WTC11 (cell line): Measurements from ENCODE around the gene ARMH1. TPM values are rescaled to one million over a fixed set of nuclear protein-coding genes. Genes with fewer than 3 reads are reported as not detected.

ENCODE experiments used
- ATAC-seq: fragments of 200-7000 bp; cut with Tn5 transposase; 2 replicates; pipeline ENCODE4 v1.10.0; 2021; ENCODE audit warnings: mild to moderate bottlenecking, moderate library complexity
- CTCF ChIA-PET: fragments of 300-600 bp; sonication (Branson Sonifier 250); formaldehyde crosslinking; loops from one replicate; lab custom pipeline; 2021; ENCODE audit warnings: antibody characterized with exemption; lab: Charles Lee
- POLR2A ChIA-PET: fragments of 350-600 bp; sonication (Branson Sonifier 250); formaldehyde crosslinking; loops from one replicate; lab custom pipeline; 2021; ENCODE audit warnings: antibody characterized with exemption; lab: Charles Lee
- DNase-seq: peaks from one replicate; pipeline ENCODE4 v3.0.0; 2021; ENCODE audit warnings: low spot score
- H3K27ac Mint-ChIP-seq: 2 replicates; pipeline ENCODE4 v1.8.0; 2021; ENCODE audit warnings: mixed read lengths
- H3K27me3 Mint-ChIP-seq: 2 replicates; pipeline ENCODE4 v1.8.0; 2021; ENCODE audit warnings: low read depth, mild to moderate bottlenecking, moderate library complexity, mixed read lengths
- H3K36me3 Mint-ChIP-seq: 2 replicates; pipeline ENCODE4 v1.8.0; 2021; ENCODE audit warnings: mixed read lengths
- H3K4me1 Mint-ChIP-seq: 2 replicates; pipeline ENCODE4 v1.8.0; 2022; ENCODE audit warnings: mixed read lengths
- H3K4me3 Mint-ChIP-seq: 2 replicates; pipeline ENCODE4 v1.8.0; 2021; ENCODE audit warnings: mild to moderate bottlenecking, moderate library complexity, mixed read lengths
- H3K9me3 Mint-ChIP-seq: 2 replicates; pipeline ENCODE4 v1.8.0; 2021; ENCODE audit warnings: mixed read lengths
- ATF2 ChIP-seq: sonication (generic); formaldehyde crosslinking; IDR thresholded peaks from 2 replicates; pipeline ENCODE4 v1.8.1; 2022; ENCODE audit warnings: low read depth, missing genetic modification reagents, borderline replicate concordance
- ATF3 ChIP-seq: sonication (generic); formaldehyde crosslinking; conservative IDR thresholded peaks from 2 replicates; pipeline ENCODE4 v1.8.1; 2022; ENCODE audit warnings: mild to moderate bottlenecking, missing genetic modification reagents
- CREM ChIP-seq: sonication (generic); formaldehyde crosslinking; IDR thresholded peaks from 2 replicates; pipeline ENCODE4 v1.8.1; 2022; ENCODE audit warnings: mild to moderate bottlenecking, missing genetic modification reagents, moderate library complexity
- E2F4 ChIP-seq: sonication (generic); formaldehyde crosslinking; IDR thresholded peaks from 2 replicates; pipeline ENCODE4 v1.8.1; 2022; ENCODE audit warnings: low read depth, mild to moderate bottlenecking, moderate library complexity, missing genetic modification reagents, borderline replicate concordance
- FOXK1 ChIP-seq: sonication (generic); formaldehyde crosslinking; IDR thresholded peaks from 2 replicates; pipeline ENCODE4 v1.8.0; 2022; ENCODE audit warnings: mild to moderate bottlenecking, moderate library complexity, missing genetic modification reagents
- HMGA2 ChIP-seq: fragments of 250-450 bp; sonication (Bioruptor Pico); IDR thresholded peaks from 2 replicates; pipeline ENCODE4 v1.4.0; 2021; ENCODE audit warnings: mild to moderate bottlenecking, moderate library complexity
- HMGXB4 ChIP-seq: sonication (generic); formaldehyde crosslinking; IDR thresholded peaks from 2 replicates; pipeline ENCODE4 v1.8.1; 2023; ENCODE audit warnings: mild to moderate bottlenecking, moderate library complexity, missing genetic modification reagents
- JAZF1 ChIP-seq: fragments of 250-450 bp; sonication (Bioruptor Pico); IDR thresholded peaks from 2 replicates; pipeline ENCODE4 v1.9.0; 2021; ENCODE audit warnings: moderate library complexity, mild to moderate bottlenecking, inconsistent platforms
- JUN ChIP-seq: sonication (generic); formaldehyde crosslinking; IDR thresholded peaks from 2 replicates; pipeline ENCODE4 v1.8.0; 2023; ENCODE audit warnings: mild to moderate bottlenecking, missing genetic modification reagents
- KAT7 ChIP-seq: sonication (generic); formaldehyde crosslinking; IDR thresholded peaks from 2 replicates; pipeline ENCODE4 v1.8.1; 2023; ENCODE audit warnings: missing genetic modification reagents, mild to moderate bottlenecking, borderline replicate concordance
- MAX ChIP-seq: sonication (generic); formaldehyde crosslinking; IDR thresholded peaks from 2 replicates; pipeline ENCODE4 v1.8.0; 2022; ENCODE audit warnings: mild to moderate bottlenecking, missing genetic modification reagents
- MLX ChIP-seq: sonication (generic); formaldehyde crosslinking; IDR thresholded peaks from 2 replicates; pipeline ENCODE4 v1.8.1; 2023; ENCODE audit warnings: mild to moderate bottlenecking, missing genetic modification reagents, moderate library complexity
- NR2C2 ChIP-seq: sonication (generic); formaldehyde crosslinking; IDR thresholded peaks from 2 replicates; pipeline ENCODE4 v1.8.0; 2022; ENCODE audit warnings: mild to moderate bottlenecking, missing genetic modification reagents
- NR3C1 ChIP-seq: sonication (generic); formaldehyde crosslinking; conservative IDR thresholded peaks from 2 replicates; pipeline ENCODE4 v1.8.1; 2023; ENCODE audit warnings: low read depth, mild to moderate bottlenecking, missing genetic modification reagents
- PREB ChIP-seq: sonication (generic); formaldehyde crosslinking; IDR thresholded peaks from 2 replicates; pipeline ENCODE4 v1.8.1; 2022; ENCODE audit warnings: mild to moderate bottlenecking, missing genetic modification reagents, moderate library complexity, borderline replicate concordance
- PRRX2 ChIP-seq: fragments of 250-450 bp; sonication (Bioruptor Pico); IDR thresholded peaks from 2 replicates; pipeline ENCODE4 v1.8.0; 2021; ENCODE audit warnings: mild to moderate bottlenecking
- RELA ChIP-seq: sonication (generic); formaldehyde crosslinking; IDR thresholded peaks from 2 replicates; pipeline ENCODE4 v1.8.1; 2022; ENCODE audit warnings: missing genetic modification reagents, mild to moderate bottlenecking, borderline replicate concordance
- RORB ChIP-seq: fragments of 250-450 bp; sonication (Bioruptor Pico); IDR thresholded peaks from 2 replicates; pipeline ENCODE4 v1.9.0; 2021; ENCODE audit warnings: mild to moderate bottlenecking
- SP1 ChIP-seq: sonication (generic); formaldehyde crosslinking; conservative IDR thresholded peaks from 2 replicates; pipeline ENCODE4 v1.8.1; 2022; ENCODE audit warnings: missing genetic modification reagents
- USF1 ChIP-seq: sonication (generic); formaldehyde crosslinking; IDR thresholded peaks from 2 replicates; pipeline ENCODE4 v1.8.0; 2022; ENCODE audit warnings: mild to moderate bottlenecking, missing genetic modification reagents
- ZBTB21 ChIP-seq: sonication (generic); formaldehyde crosslinking; IDR thresholded peaks from 2 replicates; pipeline ENCODE4 v1.8.1; 2023; ENCODE audit warnings: mild to moderate bottlenecking, missing genetic modification reagents, borderline replicate concordance
- ZNF232 ChIP-seq: sonication (generic); formaldehyde crosslinking; IDR thresholded peaks from 2 replicates; pipeline ENCODE4 v1.8.0; 2022; ENCODE audit warnings: mild to moderate bottlenecking, missing genetic modification reagents
- ZNF416 ChIP-seq: fragments of 250-450 bp; sonication (Bioruptor Pico); IDR thresholded peaks from 2 replicates; pipeline ENCODE4 v1.9.0; 2021; ENCODE audit warnings: mild to moderate bottlenecking, inconsistent platforms
- total RNA-seq: library from RNA; stranded (reverse); gene quantifications from 3 replicates; pipeline ENCODE4 v1.2.3, GENCODE V29; 2021

The ARMH1 gene
- total RNA-seq, 1 experiment from 2014 or later: 0.74 TPM

DNA sequence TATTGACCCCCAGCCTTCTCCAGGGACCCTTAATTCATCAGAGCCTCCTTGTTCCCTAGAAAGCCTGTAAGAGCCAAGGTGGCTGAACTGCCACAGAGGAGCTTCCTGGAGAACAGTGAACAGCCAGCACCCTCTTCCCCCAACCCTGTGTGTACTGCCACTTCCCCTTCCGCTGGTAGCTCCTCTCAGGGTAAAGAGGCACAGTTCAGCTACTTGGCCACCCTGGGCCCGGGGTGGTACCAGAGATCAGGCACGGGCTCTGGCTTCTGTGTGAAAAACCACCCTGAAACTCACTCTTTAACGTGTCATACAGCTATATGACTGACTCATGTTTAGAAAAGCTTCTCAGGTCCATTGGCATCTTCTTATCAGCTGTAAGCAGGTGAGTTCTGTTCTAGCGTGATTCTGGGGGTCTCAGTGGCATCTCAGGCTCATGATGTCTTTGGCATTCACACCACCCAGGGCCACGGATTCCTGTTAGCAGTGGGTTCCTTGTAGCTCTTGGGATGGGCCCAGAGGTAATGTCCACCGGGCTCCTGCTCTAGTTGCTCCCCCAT lies 22.4 kb downstream of the ARMH1 start:
- no peak overlapping the region for H3K4me3 Mint-ChIP-seq

GRCh38 chr1:44698138-44698537 lies 23.6 kb downstream of the ARMH1 start:
- ATAC-seq (no peak), DNase-seq (no peak)
- no peaks in the 10 kb centered on the region for H3K9me3 Mint-ChIP-seq
- POLR2A ChIA-PET: no interaction called here
- H3K4me3 Mint-ChIP-seq: no peak overlapping the region
- CTCF ChIA-PET: interaction anchor here (0.8 kb wide), 1 partner anchor 45 kb away, joined by 3 read pairs; no protein-coding TSS in a partner anchor
- H3K27ac Mint-ChIP-seq: no peak overlapping the region
- H3K4me1 Mint-ChIP-seq: 0 out of 2 replicates have a peak, but pooled peaks cover 3% of the 10 kb centered on the region
- peaks cover 3% of the 10 kb centered on the region; the same call in 1 of the 2 replicates for H3K27me3 Mint-ChIP-seq
- H3K36me3 Mint-ChIP-seq: no peaks in the 10 kb centered on the region
- TF ChIP-seq JAZF1 (no peak), HMGA2 (CRISPR knock-in tag) (no peak), PREB (CRISPR knock-in tag) (no peak), ZNF232 (no peak), ATF3 (CRISPR knock-in tag) (no peak), SP1 (CRISPR knock-in tag) (no peak), MAX (no peak), PRRX2 (CRISPR knock-in tag) (no peak)

More for the DNA sequence above, 22.4 kb downstream of the ARMH1 start:
- CTCF ChIA-PET: interaction anchor here (0.9 to 1.3 kb wide), 3 partner anchors 9 to 44 kb away, joined by 3 to 4 read pairs (median 3); no protein-coding TSS in a partner anchor
- no peak for DNase-seq
- no peak for ATAC-seq
- TF ChIP-seq ATF2 (CRISPR knock-in tag) (no peak), PRRX2 (CRISPR knock-in tag) (no peak), JAZF1 (no peak), HMGXB4 (CRISPR knock-in tag) (no peak), MLX (CRISPR knock-in tag) (no peak), RORB (CRISPR knock-in tag) (no peak), NR3C1 (CRISPR knock-in tag) (no peak), E2F4 (CRISPR knock-in tag) (no peak), CREM (no peak), USF1 (CRISPR knock-in tag) (no peak), ZNF232 (no peak), FOXK1 (CRISPR knock-in tag) (no peak), JUN (CRISPR knock-in tag) (no peak), ZNF416 (CRISPR knock-in tag) (no peak), RELA (no peak), ZBTB21 (CRISPR knock-in tag) (no peak), ATF3 (CRISPR knock-in tag) (no peak), KAT7 (no peak), NR2C2 (no peak)
- Mint-ChIP-seq H3K27ac (no peak overlapping the region), H3K4me1 (no peaks in the 10 kb centered on the region), H3K27me3 (peaks cover 3% of the 10 kb centered on the region; the same call in 1 of the 2 replicates), H3K9me3 (no peaks in the 10 kb centered on the region), H3K36me3 (no peaks in the 10 kb centered on the region)
- POLR2A ChIA-PET: no interaction called here
